Right forelimb (tissue), 1 donor: ENCODE measurements around the gene OGT.
"Not testable (repeated sequence)": the region's sequence is repeated elsewhere in the genome, so short reads cannot be mapped to it uniquely, and the experiment has no call there.

Source experiments
- DNase-seq: peaks from one replicate; pipeline ENCODE4 v3.0.0-alpha.2; 2018

Gene OGT

GRCh38 chrX:71532753-71533425 is at the start of gene OGT:
Gene OGT, plus strand, starts transcription at chrX:71533104. Its CDS starts 196 bp downstream, at chrX:71533300.
- peak; percentile 92 for DNase-seq

GRCh38 chrX:71487814-71488213 is 45.1 kb upstream of the OGT start:
- no peak for DNase-seq

- no peak for DNase-seq
Measured at GRCh38 chrX:71489540-71489939, 43.4 kb upstream of the OGT start.

GRCh38 chrX:71492231-71493065 is 40.5 kb upstream of the OGT start:
- DNase-seq, result peak; percentile 51

- DNase-seq, result no peak
Measured at GRCh38 chrX:71493111-71493613, 39.7 kb upstream of the OGT start.

GRCh38 chrX:71495979-71496378 is 36.9 kb upstream of the OGT start:
- DNase-seq, result not testable (repeated sequence)

- DNase-seq, result no peak
Measured at GRCh38 chrX:71496476-71496875, 36.4 kb upstream of the OGT start.

GRCh38 chrX:71502080-71502479 is 30.8 kb upstream of the OGT start:
- not testable (repeated sequence) for DNase-seq

- no peak for DNase-seq
Measured at GRCh38 chrX:71504346-71504745, 28.6 kb upstream of the OGT start.

GRCh38 chrX:71509289-71509688 is 23.6 kb upstream of the OGT start:
- no peak for DNase-seq

GRCh38 chrX:71510161-71510560 is 22.7 kb upstream of the OGT start:
- DNase-seq, result no peak

GRCh38 chrX:71513731-71514130 is 19.2 kb upstream of the OGT start:
- not testable (repeated sequence) for DNase-seq

- DNase-seq, result no peak
Measured at GRCh38 chrX:71514367-71515037, 18.4 kb upstream of the OGT start.

GRCh38 chrX:71515038-71515396 is 17.9 kb upstream of the OGT start:
- DNase-seq, result no peak

GRCh38 chrX:71525316-71525715 is 7.6 kb upstream of the OGT start:
- DNase-seq, result no peak

GRCh38 chrX:71532078-71532752 is 689 bp upstream of the OGT start:
- DNase-seq, result peak; percentile 40

GRCh38 chrX:71533516-71533850 is 579 bp downstream of the OGT start:
- peak; percentile 43 for DNase-seq

- peak; percentile 66 for DNase-seq
Measured at GRCh38 chrX:71533851-71534561, 1.1 kb downstream of the OGT start.

GRCh38 chrX:71534773-71535544 is 2.1 kb downstream of the OGT start:
- no peak for DNase-seq

- DNase-seq, result no peak
Measured at GRCh38 chrX:71536285-71536684, 3.4 kb downstream of the OGT start.

GRCh38 chrX:71537743-71538142 is 4.8 kb downstream of the OGT start:
- no peak for DNase-seq

GRCh38 chrX:71540801-71541200 is 7.9 kb downstream of the OGT start:
- no peak for DNase-seq
